ENCODE data around the gene MMEL1.
"Not testable (repeated sequence)": the region's sequence is repeated elsewhere in the genome, so short reads cannot be mapped to it uniquely, and the experiment has no call there.

MMEL1 gene

DNA sequence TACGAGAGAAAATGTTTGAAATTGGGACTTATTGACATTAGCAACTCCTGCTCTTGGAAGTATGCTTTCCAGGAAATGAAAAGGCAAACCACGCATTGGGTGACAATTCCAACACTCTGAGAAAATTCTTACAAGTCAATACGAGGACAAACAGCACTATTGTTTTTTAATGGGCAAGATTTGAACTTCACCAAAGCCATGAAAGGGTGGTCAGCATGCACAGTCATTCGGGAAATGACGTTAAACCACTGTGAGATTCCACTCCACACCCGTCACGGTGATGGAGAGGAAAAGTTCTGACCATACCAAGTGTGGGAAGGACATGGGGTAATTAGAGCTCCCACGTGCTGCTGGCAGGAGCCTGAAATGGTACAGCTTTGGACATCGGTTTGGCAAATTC is 58.5 kb downstream of the MMEL1 start:
- TF ChIP-seq, protein P1, sequence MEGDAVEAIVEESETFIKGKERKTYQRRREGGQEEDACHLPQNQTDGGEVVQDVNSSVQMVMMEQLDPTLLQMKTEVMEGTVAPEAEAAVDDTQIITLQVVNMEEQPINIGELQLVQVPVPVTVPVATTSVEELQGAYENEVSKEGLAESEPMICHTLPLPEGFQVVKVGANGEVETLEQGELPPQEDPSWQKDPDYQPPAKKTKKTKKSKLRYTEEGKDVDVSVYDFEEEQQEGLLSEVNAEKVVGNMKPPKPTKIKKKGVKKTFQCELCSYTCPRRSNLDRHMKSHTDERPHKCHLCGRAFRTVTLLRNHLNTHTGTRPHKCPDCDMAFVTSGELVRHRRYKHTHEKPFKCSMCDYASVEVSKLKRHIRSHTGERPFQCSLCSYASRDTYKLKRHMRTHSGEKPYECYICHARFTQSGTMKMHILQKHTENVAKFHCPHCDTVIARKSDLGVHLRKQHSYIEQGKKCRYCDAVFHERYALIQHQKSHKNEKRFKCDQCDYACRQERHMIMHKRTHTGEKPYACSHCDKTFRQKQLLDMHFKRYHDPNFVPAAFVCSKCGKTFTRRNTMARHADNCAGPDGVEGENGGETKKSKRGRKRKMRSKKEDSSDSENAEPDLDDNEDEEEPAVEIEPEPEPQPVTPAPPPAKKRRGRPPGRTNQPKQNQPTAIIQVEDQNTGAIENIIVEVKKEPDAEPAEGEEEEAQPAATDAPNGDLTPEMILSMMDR (IDR thresholded peaks at IDR 0.05; ENCODE audit: low read depth, low read length, missing control alignments) = no peak
- H3K4me3 ChIP-seq (replicated peaks; ENCODE audit: low read depth, low read length) = no peak overlapping the region
- no peak for DNase-seq (ENCODE audit: extremely low read depth, low read depth)

DNA sequence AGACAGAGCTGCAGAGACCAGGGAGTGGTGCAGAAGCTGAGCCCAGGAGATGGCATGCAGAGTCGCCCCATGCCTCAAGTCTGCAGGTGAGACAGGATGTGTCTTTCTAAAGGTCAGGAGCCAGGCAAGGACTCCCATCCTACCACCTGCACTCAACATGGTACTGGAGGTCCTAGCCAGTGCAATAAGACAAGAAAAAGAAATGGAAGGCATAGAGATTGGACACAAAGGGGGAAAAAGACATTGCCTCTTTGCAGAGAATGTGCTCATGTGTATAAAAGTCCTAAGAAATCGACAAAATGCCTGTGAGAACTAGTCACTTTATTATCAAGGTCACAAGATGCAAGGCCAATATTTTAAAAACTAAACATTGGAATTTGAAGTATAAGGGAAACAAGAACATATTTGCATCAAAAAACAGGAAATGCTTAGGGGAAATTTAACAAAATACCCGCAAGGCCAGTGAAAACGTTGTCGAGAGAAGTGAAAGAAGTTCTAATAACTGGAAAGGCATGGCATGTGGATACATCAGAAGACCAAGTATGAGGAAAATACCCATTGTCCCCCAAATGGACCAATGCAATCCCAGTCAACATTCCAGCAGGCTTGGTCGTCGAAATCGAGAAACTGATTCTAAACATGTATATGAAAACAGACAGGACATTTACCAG is 59.4 kb downstream of the MMEL1 start:
- H3K4me3 ChIP-seq (replicated peaks; ENCODE audit: low read depth, low read length) = no peak overlapping the region
- no peak for DNase-seq (ENCODE audit: extremely low read depth, low read depth)
- TF ChIP-seq, protein P1 (IDR thresholded peaks at IDR 0.05; ENCODE audit: low read depth, low read length, missing control alignments) = no peak

DNA sequence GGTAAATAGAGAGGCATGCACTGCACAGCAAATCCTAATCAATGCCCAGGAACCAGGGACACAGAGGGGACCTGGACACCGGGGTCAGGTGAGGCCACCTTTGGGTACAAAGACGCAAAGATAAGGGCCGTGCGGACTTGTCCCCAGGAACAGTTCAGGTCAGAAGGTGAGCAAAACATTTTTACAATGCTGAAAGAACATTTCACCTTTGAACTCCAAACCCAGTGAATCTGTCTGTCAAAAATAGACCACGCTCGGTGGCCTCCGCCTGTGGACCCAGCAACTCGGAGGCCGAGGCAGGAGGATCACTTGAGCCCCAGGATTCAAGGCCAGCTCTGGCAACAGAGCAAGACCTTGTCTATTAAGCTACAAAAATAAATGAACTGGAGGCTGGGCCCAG is 61.5 kb downstream of the MMEL1 start:
- TF ChIP-seq, protein P1 (IDR thresholded peaks at IDR 0.05; ENCODE audit: low read depth, low read length, missing control alignments) = no peak
- no peak for DNase-seq (ENCODE audit: extremely low read depth, low read depth)
- no peak overlapping the region for H3K4me3 ChIP-seq (replicated peaks; ENCODE audit: low read depth, low read length)

DNA sequence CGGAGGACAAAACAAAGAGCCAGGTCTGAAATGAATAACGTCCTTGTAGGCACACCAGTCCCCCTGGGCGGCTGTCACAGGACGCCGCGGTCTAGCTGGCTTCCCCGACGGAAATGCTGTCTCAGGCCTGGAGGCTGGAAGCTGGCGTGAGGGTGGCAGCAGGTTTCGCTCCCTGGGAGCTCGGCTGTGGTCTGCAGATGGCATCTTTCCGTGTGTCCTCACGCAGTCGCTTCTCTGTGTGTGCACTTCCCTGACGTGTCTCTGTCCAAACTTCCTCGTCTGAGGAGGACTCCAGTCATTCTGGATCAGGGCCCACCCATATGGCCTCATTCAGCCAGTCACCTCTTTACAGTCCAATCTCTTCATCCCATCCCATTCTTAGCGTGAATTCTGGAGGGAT is 62.5 kb downstream of the MMEL1 start:
- H3K4me3 ChIP-seq (replicated peaks; ENCODE audit: low read depth, low read length) = no peak overlapping the region
- TF ChIP-seq, protein P1 (IDR thresholded peaks at IDR 0.05; ENCODE audit: low read depth, low read length, missing control alignments) = no peak
- DNase-seq (ENCODE audit: extremely low read depth, low read depth) = no peak

DNA sequence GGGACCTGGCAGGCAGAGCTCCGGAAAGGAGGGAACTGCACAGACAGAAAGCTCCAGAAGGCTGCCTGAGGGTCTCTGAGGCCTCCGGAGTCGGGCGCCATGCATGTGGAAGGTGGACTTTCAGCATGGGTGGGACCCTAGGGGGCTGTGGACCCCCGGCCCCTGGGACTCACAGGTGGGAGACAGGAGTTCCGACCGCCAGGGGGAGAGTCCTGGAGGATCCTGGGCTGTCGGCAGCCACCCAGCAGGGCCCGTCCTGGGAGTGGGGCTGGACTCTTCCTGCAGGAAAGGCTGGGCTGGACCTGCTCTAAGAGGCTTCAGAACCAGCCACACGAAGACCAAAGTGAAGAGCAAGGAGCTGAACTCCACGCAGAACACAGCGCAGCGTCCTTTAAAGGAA is 63.1 kb downstream of the MMEL1 start:
- not testable (repeated sequence) for DNase-seq (ENCODE audit: extremely low read depth, low read depth); H3K4me3 ChIP-seq (replicated peaks; ENCODE audit: low read depth, low read length)

DNA sequence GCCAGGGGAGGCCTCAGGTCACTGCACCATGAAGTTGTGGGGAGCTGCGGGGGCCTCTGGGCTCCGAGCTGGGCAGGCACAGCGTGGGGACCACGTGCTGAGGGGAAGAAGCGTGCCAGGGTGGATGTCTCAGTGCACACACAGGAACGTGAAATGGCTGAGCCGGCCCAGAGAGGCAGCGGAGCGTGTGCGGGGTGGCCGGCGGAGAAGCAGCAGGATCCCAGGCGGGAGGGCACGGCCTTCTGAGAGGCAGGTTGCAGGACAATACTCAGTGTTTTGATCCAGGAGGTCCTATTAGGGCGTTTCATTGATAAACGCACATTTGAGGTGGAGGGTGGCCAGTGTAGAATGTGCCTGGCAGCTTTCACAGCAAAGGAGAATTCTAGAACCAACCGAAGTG is 63.8 kb downstream of the MMEL1 start:
- no peak for DNase-seq (ENCODE audit: extremely low read depth, low read depth)
- no peak overlapping the region for H3K4me3 ChIP-seq (replicated peaks; ENCODE audit: low read depth, low read length)
- TF ChIP-seq, protein P1 (IDR thresholded peaks at IDR 0.05; ENCODE audit: low read depth, low read length, missing control alignments) = no peak

DNA sequence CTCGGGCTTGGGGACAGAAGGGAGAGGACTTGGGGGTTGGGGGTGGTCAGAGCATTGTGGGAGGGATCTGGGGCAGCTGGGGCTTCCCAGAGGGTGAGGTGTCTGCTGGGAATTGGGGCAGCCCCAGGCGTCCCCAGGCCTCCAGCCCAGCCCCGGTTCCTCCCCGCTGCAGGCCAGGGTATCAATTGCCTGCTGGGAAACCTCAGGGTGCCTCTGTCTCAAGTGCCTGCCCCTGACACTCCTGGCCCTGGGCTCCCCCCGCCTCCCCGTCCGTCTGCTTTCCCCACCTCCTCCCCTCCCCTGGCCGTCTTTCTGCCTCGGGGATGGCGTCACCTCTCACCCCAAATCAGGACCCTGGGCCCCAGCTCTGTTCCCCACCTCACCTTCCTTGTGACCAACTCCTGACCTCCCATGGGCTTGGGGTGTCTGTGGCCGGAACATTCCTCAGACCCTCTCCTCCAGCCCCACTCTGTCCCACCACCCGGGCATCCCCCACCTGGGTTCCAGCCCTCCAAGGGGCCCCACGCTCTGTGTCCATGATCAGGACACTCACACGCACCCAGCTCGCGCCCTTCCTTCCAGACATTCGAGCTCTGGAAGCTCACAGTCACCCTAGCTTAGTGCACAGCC is 64.5 kb downstream of the MMEL1 start:
- not testable (repeated sequence) for DNase-seq (ENCODE audit: extremely low read depth, low read depth); H3K4me3 ChIP-seq (replicated peaks; ENCODE audit: low read depth, low read length)
